HG03432 (cell line): ENCODE results near the gene MEX3D.
"Not testable (repeated sequence)": the region's sequence is repeated elsewhere in the genome, so short reads cannot be mapped to it uniquely, and the experiment has no call there.

Experiments
- ATAC-seq: cut with Tn5 transposase; IDR thresholded peaks from one replicate; pipeline ENCODE4 v1.9.1; 2021; ENCODE audit warnings: mild to moderate bottlenecking, moderate library complexity; ENCODE audit not compliant: unreplicated experiment

Gene MEX3D

DNA sequence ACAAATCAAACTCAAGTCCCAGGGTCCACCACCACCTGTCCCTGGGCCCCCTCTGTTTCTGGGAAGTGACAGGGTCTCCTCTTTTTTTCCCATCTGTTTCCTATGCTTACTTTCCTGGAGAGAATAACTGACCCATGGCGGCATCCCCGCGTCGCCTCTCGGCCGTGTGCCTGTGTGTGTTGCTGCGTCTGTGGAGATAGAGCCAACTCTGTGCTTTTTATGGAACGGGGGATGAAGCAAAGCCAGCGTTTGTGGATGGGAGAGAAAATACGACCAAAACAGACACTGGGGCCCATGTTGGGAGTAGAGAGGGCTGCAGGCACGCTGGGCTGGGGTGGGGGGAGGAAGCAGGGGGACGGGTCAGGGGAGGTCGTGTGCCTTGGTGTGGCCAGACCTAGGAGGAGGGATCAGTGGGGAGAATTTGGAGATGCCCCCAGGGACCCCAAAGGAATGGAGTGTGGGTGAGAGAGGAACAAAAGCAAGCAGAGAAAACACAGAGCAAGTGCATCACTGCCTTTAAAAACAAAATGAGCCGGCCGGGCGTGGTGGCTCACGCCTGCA lies 27.7 kb downstream of the MEX3D start:
- no peak for ATAC-seq

- ATAC-seq: not testable (repeated sequence)
Observed at GRCh38 chr19:1539749-1540148, 28.4 kb downstream of the MEX3D start.

DNA sequence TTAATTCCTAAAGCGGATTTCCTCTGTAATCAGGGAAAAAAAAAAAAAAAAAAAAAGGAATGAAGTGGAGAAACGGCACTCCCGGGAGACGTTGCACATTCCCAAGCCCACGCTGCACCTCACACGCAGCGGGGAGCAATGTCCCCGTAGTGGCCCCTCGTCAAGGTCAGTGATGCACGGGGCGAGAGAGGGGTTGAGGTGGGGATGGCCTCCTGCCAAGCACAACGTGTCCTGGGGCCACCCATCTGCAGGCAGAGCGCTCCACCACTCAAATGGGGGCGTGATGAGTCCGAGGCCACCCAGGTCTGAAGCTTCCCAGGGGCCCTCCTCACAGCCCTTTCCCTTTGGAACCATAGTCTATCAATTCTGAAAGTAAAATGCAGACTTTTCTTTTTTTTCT lies 29.1 kb downstream of the MEX3D start:
- no peak for ATAC-seq

DNA sequence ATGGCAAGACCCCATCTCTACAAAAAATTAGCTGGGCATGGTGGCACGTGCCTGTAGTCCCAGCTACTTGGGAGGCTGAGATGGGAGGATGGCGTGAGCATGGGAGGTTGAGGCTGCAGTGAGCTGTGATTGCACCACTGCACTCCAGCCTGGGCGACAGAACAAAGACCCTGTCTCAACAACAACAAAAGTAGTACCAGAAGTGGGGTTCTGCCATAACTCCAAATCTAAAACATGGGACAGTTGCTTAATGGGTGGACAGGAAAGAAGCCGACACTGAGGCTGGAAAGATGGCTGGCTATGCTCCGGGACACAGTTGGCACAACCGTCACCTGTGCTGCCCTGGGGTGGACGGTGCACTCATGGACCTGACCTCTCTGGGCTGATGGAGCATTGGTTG lies 32.4 kb downstream of the MEX3D start:
- ATAC-seq: not testable (repeated sequence)

DNA sequence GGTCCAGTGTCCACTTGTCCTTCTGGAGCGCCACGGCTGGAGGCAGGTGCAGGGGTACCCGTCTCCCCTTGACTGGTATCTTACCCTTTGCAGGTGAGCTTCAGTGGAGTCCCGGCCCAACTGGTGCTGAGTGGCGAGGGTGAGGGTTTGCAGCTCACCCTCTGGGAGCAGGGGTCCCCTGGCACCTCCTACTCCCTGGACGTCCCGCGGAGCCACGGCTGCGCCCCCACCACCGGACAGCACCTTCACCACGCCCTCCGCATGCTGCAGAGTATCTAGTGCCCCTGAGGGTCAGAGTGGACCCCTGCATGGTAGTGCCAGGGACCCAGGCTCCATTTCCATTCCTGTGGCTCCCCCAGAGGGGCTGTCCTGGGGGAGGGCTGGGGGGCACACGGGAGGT lies 33.2 kb downstream of the MEX3D start:
- no peak for ATAC-seq

DNA sequence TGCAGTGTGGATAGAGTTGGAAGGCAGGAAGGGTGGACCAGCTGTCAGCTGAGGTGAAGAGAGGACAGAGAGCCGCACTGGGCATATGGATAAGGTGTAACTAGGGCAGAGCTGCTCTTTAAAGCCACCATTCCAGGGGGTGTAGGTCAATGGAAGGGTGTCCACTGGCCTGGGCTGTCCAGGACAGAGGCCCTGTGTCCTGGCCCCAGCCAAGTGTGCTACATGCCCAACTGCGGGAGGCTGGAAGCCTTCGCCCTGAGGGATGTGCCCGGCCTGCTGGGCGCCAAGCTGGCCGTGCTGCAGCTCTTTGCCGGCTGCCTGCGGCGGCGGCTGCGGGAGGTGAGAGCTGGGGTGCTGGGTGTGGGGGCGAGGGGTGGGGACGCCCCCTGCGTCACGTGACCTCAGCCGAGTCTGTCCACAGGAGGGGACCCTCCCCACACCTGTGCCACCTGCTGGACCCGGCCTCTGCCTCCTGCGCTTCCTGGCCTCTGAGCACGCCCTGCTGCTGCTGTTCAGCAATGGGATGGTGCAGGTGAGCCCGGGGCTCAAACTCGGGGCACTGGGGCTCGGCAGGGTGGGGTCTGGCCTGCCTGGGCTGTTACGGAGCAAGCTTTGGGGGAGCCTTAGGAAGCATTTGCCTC lies 34.5 kb downstream of the MEX3D start:
- ATAC-seq: no peak

GRCh38 chr19:1532003-1532402 lies 36.1 kb downstream of the MEX3D start:
- no peak for ATAC-seq

- no peak for ATAC-seq
Observed at GRCh38 chr19:1531587-1531986, 36.5 kb downstream of the MEX3D start.

GRCh38 chr19:1530856-1531255 lies 37.3 kb downstream of the MEX3D start:
- ATAC-seq: not testable (repeated sequence)

- no peak for ATAC-seq
Observed at GRCh38 chr19:1529430-1529816, 38.7 kb downstream of the MEX3D start.

DNA sequence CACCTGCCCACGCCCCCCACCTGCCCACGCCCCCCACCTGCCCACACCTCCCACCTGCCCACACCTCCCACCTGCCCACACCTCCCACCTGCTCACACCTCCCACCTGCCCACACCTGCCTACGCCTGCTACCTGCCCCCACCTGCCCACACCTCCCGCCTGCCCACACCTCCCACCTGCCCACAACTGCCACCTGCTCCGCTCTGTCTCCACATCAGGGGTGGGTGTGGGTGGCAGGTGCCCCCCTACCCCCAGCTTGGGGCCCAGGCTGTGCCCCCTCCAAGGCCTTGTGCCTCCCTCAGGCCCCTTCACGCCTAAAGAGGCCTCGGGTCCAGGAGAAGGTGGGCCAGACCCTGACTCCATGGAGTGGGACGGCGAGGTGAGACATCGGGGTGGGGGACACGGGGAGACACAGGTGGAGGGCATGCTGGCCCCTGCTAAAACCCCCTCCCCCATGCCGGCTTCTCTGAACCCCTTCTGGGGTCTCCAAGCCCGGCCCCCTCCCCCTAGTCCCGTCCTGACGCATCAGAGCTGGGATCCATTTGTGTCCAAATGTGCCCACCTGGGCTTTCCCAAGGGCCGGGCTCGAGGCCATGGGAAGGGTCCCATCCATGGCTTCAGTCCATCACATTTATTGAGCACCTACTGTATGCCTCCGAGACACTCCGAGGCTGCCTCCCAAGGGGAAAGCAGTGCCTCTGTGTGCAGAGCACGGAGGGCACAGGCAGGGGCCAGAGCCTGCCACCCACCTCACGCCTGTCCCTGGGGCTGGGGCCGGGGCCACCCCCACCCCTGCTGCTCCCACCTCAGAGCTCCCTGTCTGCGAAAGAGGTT lies 39.3 kb downstream of the MEX3D start:
- ATAC-seq: no peak

GRCh38 chr19:1527650-1528309 lies 40.3 kb downstream of the MEX3D start:
- ATAC-seq: no peak

- no peak for ATAC-seq
Observed at GRCh38 chr19:1526979-1527649, 41.0 kb downstream of the MEX3D start.

GRCh38 chr19:1526066-1526778 lies 41.9 kb downstream of the MEX3D start:
- no peak for ATAC-seq

GRCh38 chr19:1525343-1525742 lies 42.8 kb downstream of the MEX3D start:
- no peak for ATAC-seq

DNA sequence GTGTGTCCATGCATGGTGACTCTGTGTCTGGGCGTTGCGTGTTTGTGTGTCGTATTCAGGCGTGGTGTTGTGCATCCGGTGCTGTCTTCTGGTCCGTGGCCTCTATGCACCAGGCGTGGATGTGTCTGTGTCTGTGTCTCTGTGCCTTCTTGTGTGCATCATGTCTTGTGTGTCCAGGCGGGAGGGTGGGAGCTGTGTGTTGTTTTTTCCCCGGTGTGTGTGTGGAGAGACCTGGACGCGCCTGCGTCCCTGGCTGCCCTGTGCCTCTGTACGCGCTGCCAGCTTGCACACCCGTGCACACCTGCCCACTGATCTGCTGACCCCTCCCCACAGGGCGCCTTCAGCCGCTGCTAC lies 43.2 kb downstream of the MEX3D start:
- no peak for ATAC-seq

- ATAC-seq: no peak
Observed at GRCh38 chr19:1524287-1524971, 43.7 kb downstream of the MEX3D start.

DNA sequence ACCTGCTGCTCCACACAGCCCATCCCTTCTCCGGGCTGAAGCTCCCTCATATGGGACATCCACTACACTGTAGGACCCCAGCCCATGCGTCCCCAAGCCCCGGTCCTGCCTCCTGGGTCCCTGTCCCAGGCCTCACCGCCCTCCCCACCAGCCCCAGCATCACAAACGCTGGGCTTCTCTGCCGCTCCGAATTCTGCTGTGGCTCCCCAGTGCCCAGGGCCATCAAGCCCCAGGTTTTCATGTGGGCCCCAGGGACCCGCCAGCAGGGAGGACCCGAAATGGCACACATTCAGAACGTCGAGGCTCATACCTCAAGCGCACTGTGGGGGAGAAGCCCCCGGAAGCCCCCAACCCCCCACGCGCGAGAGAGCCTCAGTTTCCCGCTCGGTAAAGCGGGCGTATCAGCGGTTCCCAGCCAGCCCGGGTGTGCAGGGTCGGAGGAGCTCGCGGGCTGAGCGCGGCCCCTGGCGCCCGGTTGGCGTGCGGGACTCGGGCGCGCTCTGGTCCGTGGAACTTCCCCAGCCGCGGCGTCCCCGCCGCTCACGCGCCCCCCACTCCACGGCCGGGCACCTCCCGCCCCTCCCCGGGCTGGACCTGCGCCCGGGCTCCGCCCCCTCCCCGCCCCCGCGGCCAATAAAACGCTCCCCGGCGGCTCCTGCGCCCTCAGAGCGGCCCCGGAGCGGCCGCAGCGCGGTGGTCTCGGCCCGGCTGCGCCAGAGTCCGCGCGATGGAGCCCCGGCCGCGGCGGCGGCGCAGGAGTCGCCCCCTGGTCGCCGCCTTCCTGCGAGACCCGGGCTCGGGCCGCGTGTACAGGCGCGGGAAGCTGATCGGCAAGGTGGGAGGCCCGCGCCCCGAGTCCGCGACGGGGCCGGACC lies 44.5 kb downstream of the MEX3D start, which contains the start of gene PLK5:
Gene PLK5 (plus strand): TSS at position 666 of the 875 bp plus-strand sequence. CDS start 2,920 bp downstream, outside the sequence.
- no peak for ATAC-seq

GRCh38 chr19:1522838-1523237 lies 45.3 kb downstream of the MEX3D start:
- ATAC-seq: no peak
